ENCODE results near the gene TMEM79.
A peak's percentile ranks its signal among the peaks of the same experiment; 100 is the strongest.

The TMEM79 gene

DNA sequence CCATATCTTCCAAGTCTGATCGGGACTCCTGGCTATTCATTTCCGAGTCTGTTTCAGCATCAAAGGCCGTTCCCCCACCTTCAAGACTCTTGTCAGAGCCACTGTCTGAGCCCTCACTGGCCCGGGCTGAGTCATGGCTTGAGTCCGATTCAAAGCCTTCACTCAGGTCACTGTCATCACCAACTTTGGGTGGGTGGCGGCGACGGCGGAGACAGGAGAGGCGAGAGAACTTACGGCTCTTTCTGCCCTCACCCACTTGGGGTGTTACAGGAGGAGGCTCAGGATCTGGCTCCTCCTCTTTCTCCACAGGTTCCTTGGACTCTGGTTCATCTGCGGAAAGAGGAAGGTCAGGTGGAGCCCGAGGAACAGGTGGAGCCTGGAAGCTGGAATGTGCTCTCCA lies 18.1 kb upstream of the TMEM79 start:
- no peak for DNase-seq

DNA sequence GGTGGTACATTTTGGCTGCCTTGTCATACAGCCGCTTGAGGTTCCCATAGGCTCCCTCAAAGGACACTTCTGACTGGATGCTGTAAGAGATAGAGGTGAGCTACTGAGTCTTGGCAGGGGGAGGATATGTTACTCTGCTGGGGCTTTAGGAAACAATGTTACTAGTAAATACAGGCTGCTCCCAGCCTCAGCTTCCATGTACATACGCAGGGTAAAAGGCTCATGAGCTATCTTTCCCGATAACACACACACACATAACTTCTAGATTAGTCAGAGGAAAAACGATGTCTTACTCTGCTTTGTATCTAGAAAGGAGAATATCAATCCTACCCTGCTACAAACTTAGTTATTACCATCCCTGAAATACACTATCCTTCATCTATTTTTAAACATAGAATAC lies 15.8 kb upstream of the TMEM79 start:
- no peak for DNase-seq

DNA sequence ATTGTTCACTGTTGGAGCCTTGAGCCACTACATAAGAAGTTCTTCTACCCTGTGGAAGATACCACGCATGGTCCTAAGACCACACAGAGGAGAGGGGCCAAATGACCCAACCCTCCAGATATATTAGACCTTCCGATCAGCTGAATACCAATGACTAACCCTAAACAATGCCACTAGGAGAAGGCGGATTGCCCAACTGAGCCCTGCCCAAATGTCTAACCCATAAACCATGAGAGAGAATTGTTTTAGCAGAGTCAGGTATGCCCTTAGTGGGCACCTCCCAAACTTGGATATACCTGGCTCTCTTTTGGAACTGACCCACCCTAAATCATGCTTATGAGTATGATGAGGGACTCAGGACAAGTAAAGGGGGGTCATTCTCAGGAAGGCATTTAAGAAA lies 13.8 kb upstream of the TMEM79 start:
- no peak for DNase-seq

DNA sequence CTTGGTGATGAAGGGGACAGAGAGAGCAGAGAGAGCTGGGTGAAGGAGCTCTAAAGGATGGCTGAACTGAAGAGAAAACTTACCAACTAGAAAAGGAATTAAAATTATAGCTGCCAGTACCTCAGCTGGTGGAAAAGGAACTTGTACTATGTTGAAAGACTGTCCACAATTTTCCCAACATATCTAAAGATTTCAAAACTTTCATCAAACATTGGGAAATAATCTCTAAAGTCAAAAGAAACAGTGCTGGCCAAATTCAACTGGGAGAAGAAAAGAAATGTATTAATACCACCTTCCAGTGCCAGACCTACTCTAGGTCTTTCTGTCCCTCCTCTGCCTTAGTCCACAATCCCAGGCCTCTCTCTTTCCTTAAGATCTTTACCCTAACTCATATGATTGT lies 7.6 kb upstream of the TMEM79 start:
- no peak for DNase-seq

DNA sequence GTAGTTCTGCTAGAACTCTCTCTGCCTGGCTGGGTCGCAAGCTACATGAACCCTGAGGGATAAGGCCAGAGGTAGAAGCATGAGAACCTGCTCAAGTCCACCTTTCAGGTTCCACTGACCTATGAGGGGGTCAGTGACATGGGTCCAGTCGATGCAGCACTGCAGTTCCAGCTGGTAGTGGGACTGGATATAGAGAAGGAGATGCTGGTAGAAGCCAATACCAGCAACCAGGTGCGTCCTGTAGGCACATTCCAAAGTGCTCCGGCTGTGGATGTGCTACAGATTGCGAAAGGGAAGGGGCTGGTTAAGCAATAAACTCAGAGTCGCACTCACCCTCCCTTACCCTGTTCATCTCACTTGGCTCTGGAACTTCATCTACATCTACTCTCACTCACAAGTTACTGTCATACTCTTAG lies 7.2 kb upstream of the TMEM79 start:
- no peak for DNase-seq

DNA sequence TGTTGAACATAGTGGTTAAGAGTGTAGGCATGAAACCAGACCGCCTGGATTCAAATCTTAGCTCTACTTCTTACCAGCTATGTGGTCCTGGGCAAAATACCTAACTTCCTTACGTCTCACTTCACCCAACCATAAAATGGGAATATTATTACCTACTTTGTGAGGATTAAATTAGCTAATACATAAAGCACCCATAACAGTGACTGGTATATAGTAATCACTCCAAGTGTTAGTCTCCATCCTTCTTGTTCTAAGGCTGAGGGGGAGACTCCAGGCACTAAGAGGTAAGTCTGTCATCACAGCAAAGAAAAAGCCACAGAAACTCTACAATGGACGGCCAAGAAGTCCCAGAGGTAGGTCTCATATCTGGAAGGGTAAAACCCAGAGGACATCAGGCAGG lies 4.3 kb upstream of the TMEM79 start:
- no peak for DNase-seq

DNA sequence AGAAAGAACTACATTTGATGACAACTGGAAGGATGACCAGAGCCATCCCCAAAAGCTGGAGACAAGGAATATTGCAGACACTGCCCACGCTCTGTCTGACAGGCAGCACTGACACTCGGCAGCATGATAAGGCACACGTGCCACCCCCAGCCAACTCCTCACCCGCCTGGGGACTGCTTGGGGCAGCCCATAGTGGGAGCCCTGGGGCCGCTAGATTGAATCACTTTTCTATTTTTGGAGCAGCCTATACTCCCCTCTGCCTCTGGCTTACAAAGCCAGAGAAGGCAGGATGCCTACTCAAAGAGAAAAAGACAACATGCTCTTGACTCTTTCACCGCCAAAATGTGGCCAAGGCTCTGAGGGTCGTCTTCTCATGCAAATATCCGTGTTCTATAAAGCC lies 2.8 kb upstream of the TMEM79 start:
- DNase-seq: peak; percentile 46

DNA sequence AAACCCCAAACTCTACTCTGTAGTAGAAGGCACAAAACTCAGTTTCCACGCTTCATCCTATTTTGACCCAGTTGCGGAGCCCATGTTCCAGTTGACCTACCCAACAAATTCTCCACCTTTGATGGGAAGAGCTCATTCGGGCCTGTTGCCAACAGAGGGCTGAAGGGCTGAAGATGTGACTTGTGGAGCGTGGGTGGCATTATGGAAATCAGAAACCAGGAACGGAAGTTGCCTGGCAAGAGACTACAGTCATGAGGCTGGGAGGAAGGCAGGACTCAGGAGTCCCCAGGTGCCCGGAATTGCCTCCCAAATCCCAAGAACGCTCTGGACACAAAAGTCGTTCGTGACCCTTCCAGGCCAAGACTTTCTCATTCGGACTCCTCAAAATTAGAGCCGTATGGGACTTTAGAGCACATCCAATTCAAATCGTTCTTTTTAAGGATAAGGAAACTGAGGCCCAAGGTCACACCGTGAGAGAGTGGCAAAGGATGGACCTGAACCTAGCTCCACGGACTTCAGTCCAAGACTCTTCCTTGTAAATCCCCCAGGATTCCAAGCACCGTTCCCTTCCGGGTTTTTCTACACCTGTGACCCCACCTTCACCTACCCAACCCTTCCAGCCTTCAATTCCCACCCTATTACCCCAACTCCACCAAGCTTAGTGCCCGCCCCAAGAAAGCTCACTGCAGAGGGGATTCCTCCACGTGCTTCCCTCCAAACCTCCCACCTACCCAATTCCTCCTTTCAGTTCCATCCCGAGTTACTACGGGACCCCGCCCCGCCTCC lies 2.2 kb upstream of the TMEM79 start:
- DNase-seq: no peak

DNA sequence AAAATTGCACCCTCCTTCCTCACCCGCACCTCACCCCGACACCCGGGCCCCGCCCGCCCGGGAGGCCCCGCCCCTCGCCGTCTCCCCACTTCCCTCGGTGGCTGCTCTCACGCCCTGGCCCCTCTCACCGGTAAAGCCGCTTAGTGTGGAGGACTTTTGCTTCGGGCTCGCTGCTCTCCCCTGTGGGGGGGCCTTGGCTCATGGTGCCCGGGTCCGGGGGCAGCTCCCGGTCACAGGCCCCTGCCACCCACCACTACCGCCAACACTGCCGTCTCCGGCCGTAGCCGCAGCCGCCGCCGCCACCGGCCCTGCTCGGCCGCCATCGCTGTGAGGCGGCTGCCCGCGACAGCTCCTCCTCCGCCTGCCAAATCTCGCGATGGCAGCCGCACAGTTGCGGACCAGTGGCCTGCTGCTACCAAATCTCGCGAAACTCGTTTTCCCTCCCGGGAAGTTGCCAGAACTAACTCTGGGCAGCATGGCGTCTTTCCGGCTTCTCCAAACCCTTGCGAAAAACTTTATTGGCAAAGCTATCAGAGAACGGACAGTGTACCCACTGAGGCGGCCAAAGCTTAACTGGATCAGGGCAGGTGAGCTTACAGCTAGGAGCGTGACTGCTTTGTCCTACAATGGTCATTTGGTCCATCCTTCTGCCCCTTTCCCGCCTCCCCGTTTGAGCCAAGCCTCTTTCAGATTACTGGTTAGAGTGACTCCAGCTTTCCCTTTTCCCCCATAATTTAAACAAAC lies 1.5 kb upstream of the TMEM79 start, which contains the start of gene SMG5:
SMG5 (minus strand) TSS at position 347 of the 744 bp plus-strand sequence; CDS start at position 202, 145 bp downstream.
- DNase-seq: peak; percentile 95

DNA sequence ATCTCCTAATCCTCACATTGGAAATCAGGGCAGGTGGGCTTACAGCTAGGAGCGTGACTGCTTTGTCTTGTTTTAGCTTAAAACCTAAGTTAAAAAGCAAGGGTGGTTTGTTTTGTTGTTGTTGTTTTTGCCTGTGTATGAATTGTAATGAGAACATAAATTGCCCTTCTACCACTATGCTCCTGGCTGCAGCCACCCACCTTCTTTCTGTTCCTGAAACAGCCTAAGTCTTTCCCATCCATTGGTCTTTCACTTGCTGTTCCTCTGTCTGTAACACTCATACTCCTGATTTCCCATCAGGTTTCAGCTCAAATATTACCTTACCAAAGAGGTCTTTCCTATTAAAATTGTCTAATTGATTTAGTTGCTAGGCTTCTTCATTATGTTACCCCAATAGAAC lies 604 bp upstream of the TMEM79 start:
- no peak for DNase-seq

DNA sequence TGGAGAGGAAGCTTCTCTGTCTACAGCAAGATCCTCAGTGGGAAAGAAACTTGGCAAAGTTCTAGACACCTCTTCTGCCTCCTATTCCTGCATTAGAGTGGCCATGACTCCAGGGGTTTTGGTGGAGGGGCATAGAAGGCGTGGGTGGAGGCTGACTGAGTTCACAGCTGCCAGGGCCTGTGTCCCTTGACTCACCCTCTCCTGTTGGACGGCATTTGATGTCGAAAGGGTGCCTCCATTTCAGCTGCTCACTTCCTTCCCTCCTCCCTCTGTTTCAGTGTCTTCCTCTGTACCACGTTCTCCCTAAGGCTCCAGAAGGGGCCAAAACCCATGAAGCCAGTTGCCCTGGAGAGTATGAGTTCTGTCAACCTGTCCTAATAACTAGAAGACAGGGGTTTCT lies 632 bp downstream of the TMEM79 start:
- DNase-seq: no peak

DNA sequence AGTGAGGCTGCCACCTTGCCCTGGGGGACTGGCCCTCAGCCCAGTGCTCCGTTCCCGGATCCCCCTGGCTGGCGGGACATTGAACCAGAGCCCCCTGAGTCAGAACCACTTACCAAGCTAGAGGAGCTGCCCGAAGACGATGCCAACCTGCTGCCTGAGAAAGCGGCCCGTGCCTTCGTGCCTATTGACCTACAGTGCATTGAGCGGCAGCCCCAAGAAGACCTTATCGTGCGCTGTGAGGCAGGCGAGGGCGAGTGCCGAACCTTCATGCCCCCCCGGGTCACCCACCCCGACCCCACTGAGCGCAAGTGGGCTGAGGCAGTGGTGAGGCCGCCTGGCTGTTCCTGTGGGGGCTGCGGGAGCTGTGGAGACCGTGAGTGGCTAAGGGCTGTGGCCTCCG lies 1.3 kb downstream of the TMEM79 start:
- DNase-seq: no peak

DNA sequence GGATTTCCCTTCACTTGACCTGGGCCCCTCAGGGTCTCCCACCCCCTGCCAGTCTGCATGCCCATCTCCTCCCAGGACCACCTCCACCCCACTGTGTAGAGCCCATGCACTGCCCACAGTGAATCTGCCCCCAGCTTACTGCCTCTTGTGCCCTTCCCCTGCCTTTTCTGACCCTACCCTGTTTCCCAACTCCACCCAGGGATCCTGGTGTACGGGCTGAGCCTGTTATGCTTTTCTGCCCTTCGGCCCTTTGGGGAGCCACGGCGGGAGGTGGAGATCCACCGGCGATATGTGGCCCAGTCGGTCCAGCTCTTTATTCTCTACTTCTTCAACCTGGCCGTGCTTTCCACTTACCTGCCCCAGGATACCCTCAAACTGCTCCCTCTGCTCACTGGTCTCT lies 1.9 kb downstream of the TMEM79 start:
- DNase-seq: no peak

DNA sequence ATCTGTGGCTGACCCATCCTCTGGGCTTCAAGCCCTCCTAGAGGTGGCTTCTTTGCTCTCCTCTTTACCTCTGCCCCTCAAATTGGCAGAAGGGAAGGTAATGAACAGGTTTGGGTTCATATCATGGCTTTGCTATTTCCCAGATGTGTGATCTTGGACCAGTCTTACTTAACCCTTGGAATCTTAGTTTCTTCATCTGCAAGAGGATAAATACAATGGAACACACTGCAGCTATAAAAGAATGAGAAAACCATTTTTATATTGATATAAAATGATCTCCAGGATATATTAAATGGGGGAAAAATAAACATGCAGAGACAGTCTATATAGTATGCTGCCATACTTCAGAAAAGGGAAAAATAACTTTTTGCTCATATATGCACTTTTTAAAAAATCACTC lies 5.7 kb downstream of the TMEM79 start:
- DNase-seq: no peak

DNA sequence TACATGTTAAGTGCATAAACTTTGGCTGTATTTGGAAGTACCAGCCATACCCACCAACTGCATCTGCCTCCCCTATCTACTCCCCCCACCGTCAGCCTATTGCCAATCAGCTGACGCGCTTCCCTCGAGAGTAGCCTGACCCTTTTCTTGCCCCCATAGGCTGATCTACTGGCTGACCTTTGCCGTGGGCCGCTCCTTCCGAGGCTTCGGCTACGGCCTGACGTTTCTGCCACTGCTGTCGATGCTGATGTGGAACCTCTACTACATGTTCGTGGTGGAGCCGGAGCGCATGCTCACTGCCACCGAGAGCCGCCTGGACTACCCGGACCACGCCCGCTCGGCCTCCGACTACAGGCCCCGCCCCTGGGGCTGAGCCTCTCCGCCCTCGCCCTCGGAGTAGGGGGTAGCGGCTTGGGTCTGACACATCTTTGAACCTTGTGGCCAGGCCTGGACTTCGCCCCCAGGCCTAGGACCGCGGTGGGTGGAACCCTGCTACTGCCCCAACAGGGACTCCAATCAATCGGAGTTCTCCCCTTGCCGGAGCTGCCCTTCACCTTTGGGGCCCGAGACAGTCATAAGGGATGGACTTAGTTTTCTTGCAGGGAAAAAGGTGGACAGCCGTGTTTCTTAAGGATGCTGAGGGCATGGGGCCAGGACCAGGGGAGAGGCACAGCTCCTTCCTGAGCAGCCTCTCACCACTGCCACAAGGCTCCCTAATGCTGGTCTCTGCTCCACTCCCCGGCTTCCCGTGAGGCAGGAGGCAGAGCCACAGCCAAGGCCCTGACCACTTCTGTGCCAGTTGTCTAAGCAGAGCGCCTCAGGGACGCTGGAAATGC lies 7.3 kb downstream of the TMEM79 start:
- DNase-seq: no peak

DNA sequence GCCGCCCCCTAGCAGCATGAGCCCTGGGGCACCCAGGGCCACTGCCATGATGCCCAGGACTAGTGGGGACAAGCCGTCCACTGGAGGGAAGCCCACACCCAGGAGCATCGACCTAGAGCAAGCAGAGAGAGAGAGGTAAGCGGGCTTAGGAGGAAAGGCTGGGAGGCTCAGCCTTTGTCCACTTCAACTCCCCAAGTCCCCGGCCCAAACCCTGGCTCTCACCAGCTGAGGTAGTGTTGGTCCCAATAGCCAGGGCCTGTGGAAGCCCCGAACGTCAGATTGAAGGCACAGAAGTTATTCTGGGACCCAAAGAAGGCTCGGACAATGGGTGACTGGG lies 8.9 kb downstream of the TMEM79 start:
- DNase-seq: no peak

DNA sequence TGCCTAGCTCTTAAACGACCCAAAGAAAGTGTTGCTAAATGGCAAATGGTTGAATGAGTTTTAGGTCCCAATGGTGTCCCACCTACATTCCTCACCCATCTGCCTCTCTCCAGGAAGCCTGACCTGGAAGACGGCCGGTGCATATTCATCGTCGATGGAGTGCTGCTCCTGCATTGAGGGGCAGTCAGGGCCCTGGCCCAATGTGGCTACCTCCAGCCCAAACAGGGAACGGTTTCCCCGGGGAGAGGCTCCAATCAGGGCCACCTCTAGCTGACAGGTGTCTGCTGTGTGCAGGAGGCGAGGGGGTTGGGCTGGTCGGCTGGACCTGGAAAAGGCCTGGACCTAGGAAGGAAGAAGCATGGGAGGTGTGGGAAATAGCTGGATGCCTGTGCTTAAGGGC lies 9.8 kb downstream of the TMEM79 start:
- DNase-seq: no peak

DNA sequence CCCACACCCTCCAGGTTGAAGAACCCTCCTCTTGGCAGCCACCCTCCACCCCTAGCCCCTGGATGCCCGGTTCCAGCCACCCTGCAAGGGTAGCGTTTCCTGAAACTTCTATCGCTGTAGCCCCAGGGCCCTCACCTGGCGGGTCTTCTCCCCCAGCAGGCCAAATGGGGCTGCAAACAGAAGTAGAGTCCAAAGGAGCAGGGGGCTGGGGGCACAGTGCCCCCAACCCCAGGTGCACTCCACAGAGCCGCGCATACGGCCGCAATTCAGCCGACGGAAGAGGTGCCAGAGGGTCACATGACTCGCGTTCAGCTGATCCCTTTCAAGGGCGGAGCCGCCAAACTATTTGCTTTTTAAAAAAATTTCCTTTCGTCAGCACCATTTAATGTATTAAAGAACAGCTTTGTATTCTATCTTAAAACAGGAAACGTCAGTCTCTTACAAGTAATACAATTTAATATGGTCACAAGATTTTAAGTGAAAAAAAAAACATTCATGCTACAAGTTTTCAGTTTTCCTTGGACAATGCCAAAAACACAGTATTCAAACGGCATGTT lies 11.3 kb downstream of the TMEM79 start, which contains the start of gene GLMP:
GLMP (minus strand) TSS at position 289 of the 557 bp plus-strand sequence; CDS start at position 255, 34 bp downstream.
- peak; percentile 46 for DNase-seq

DNA sequence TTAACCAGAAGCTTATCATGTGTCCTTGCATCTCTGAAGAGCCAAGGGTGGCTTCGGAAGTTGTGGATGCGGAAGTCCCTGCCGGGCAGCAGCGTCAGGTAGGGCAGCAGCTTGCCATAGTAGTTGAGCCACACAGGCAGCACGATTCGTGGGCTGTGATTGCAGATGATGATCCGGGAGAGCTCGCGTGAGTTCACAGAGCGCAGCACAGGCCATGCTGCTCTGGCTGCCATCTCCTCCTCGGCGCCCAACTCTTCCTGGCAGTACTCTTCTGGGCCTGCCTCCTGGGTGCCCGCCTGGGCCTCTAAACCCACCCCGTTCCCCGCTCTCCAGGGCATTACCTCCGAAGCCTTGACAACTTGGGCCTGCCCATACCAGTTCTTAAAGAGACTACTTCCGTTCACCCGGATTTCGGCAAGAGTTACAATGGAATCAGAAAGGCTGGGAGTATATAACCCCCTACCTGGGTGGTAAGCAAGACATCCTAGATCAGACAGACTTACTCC lies 14.8 kb downstream of the TMEM79 start, which contains the start of gene VHLL:
VHLL (minus strand) TSS at position 456 of the 506 bp plus-strand sequence; CDS start at position 338, 118 bp downstream.
- DNase-seq: no peak

DNA sequence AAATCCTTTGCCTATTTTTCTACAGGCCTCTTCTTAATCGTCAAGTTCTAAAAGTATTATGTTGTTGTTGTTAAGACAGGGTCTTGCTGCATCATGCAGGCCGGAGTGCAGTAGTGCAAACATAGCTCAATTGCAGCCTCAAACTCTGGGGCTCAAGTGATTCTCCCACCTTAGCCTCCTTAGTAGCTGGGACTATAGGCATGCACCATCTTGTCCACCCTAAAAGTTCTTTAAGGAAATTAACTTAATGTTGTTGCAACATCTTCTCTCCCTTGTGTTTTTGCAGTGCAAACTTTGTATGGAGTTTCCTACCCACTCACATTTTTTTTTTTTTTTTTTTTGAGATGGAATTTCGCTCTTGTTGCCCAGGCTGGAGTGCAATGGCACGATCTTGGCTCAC lies 19.1 kb downstream of the TMEM79 start:
- no peak for DNase-seq

DNA sequence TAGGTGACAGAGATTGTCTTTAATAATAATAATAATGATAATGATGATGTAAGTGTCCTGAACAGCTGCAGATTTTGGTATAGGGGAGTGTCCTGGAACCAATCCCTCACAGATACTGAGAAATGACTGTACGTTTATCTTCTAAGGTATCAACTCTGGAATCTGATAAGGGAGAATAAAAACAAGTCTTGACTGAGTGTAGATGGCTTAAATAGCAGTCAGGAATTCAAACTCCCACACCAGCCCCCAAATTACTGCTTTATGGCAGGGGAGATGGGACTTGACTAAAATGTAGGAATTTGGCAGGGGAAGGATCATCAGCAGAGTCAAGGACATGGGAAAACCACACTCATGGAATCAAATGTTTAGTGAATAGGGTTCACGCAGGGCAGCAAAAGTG lies 21.1 kb downstream of the TMEM79 start:
- no peak for DNase-seq

DNA sequence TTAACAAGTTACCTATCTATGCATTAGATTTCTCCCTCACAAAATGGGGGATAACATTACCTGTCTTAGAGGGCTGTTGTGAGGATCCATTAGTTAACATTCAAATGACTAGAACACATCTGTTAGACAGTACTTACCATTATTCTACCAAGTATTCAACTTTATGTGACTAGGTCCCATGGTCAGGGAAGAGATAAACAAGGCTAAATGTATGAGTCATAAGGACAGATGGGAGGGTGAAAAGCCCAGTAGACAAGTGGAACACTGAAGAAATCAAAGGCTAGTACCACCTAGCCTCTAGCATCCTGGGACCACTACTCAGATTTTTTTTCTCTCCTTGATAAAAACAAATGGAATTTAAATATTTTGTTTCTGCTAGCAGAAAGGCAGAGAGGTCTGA lies 24.0 kb downstream of the TMEM79 start:
- DNase-seq: no peak

DNA sequence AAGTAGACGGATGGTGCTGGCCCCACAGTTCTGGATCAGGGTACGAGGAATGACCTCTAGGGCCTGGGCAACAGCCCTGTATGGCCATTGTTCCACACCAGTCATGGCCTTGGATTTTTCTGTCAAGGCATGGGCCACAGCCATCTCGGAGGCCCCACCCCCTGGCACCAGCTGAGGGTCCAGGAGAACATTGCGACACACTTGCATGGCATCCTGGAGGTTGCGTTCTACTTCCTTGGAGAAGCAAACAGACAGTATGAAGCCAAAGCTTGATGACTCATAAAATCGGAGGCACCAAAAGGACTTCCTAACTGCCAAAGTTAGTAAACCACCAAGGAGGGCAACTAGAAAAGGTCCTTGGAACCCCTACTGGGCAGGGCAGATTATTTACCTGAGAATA lies 26.8 kb downstream of the TMEM79 start:
- DNase-seq: no peak
